Measurements from ENCODE around the gene SNAP29.

The SNAP29 gene

GRCh38 chr22:20863366-20863765, 4.6 kb downstream of the SNAP29 start:
- Histone ChIP-seq H3K27me3 (ENCODE audit: insufficient read depth, low read length) (no peaks in the 10 kb centered on the region), H3K9ac (ENCODE audit: low read length) (no peak overlapping the region), H3K9me3 (ENCODE audit: low read length) (no peaks in the 10 kb centered on the region), H3K4me3 (ENCODE audit: low read depth, low read length, poor library complexity, severe bottlenecking) (no peak overlapping the region), H4K20me1 (ENCODE audit: insufficient read depth, low read length) (no peaks in the 10 kb centered on the region), H3F3A (ENCODE audit: insufficient read depth, low read length) (no peaks in the 10 kb centered on the region), H3K9me2 (ENCODE audit: low read depth, low read length) (no peaks in the 10 kb centered on the region), H3K4me1 (ENCODE audit: insufficient read depth, low read length, severe bottlenecking) (peaks cover 33% of the 10 kb centered on the region), H3K27ac (ENCODE audit: low read depth, low read length, poor library complexity, severe bottlenecking) (no peak overlapping the region), H3K36me3 (ENCODE audit: insufficient read depth, low read length) (peaks cover 16% of the 10 kb centered on the region), H2AFZ (ENCODE audit: low read length) (no peak overlapping the region), H3K79me2 (ENCODE audit: insufficient read depth, low read length) (peaks cover 10% of the 10 kb centered on the region; the same call in 1 of the 2 replicates), H3K4me2 (ENCODE audit: low read length) (no peak overlapping the region)
- TF ChIP-seq EZH2 (IDR thresholded peaks at IDR 0.05; ENCODE audit: borderline replicate concordance, low read length), result no peak
- TF ChIP-seq, protein P1, sequence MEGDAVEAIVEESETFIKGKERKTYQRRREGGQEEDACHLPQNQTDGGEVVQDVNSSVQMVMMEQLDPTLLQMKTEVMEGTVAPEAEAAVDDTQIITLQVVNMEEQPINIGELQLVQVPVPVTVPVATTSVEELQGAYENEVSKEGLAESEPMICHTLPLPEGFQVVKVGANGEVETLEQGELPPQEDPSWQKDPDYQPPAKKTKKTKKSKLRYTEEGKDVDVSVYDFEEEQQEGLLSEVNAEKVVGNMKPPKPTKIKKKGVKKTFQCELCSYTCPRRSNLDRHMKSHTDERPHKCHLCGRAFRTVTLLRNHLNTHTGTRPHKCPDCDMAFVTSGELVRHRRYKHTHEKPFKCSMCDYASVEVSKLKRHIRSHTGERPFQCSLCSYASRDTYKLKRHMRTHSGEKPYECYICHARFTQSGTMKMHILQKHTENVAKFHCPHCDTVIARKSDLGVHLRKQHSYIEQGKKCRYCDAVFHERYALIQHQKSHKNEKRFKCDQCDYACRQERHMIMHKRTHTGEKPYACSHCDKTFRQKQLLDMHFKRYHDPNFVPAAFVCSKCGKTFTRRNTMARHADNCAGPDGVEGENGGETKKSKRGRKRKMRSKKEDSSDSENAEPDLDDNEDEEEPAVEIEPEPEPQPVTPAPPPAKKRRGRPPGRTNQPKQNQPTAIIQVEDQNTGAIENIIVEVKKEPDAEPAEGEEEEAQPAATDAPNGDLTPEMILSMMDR (IDR thresholded peaks at IDR 0.05; ENCODE audit: low read length), result no peak

- Histone ChIP-seq H3K79me2 (ENCODE audit: insufficient read depth, low read length) (peaks cover 7% of the 10 kb centered on the region; the same call in 1 of the 2 replicates), H3K4me1 (ENCODE audit: insufficient read depth, low read length, severe bottlenecking) (peaks cover 32% of the 10 kb centered on the region), H3K9ac (ENCODE audit: low read length) (no peak overlapping the region), H3K9me2 (ENCODE audit: low read depth, low read length) (no peaks in the 10 kb centered on the region), H3K27me3 (ENCODE audit: insufficient read depth, low read length) (no peaks in the 10 kb centered on the region), H3K4me2 (ENCODE audit: low read length) (no peak overlapping the region), H3K27ac (ENCODE audit: low read depth, low read length, poor library complexity, severe bottlenecking) (no peak overlapping the region), H4K20me1 (ENCODE audit: insufficient read depth, low read length) (no peaks in the 10 kb centered on the region), H3K36me3 (ENCODE audit: insufficient read depth, low read length) (peaks cover 16% of the 10 kb centered on the region), H3K9me3 (ENCODE audit: low read length) (no peaks in the 10 kb centered on the region), H3K4me3 (ENCODE audit: low read depth, low read length, poor library complexity, severe bottlenecking) (no peak overlapping the region), H3F3A (ENCODE audit: insufficient read depth, low read length) (no peaks in the 10 kb centered on the region), H2AFZ (ENCODE audit: low read length) (no peak overlapping the region)
- no peak for TF ChIP-seq EZH2 (IDR thresholded peaks at IDR 0.05; ENCODE audit: borderline replicate concordance, low read length)
- TF ChIP-seq, protein P1 (IDR thresholded peaks at IDR 0.05; ENCODE audit: low read length), result no peak
Observed at GRCh38 chr22:20864186-20864908, 5.5 kb downstream of the SNAP29 start.

GRCh38 chr22:20865331-20865730, 6.5 kb downstream of the SNAP29 start:
- TF ChIP-seq EZH2 (IDR thresholded peaks at IDR 0.05; ENCODE audit: borderline replicate concordance, low read length), result no peak
- TF ChIP-seq, protein P1 (IDR thresholded peaks at IDR 0.05; ENCODE audit: low read length), result no peak
- no peaks in the 10 kb centered on the region for H4K20me1 ChIP-seq (ENCODE audit: insufficient read depth, low read length)
- peaks cover 22% of the 10 kb centered on the region for H3K4me1 ChIP-seq (ENCODE audit: insufficient read depth, low read length, severe bottlenecking)
- H3F3A ChIP-seq (ENCODE audit: insufficient read depth, low read length), result no peaks in the 10 kb centered on the region
- H2AFZ ChIP-seq (ENCODE audit: low read length), result no peak overlapping the region
- no peaks in the 10 kb centered on the region for H3K9me2 ChIP-seq (ENCODE audit: low read depth, low read length)
- H3K36me3 ChIP-seq (ENCODE audit: insufficient read depth, low read length), result peaks cover 21% of the 10 kb centered on the region
- H3K9ac ChIP-seq (ENCODE audit: low read length), result no peak overlapping the region
- no peak overlapping the region for H3K4me3 ChIP-seq (ENCODE audit: low read depth, low read length, poor library complexity, severe bottlenecking)
- H3K27me3 ChIP-seq (ENCODE audit: insufficient read depth, low read length), result no peaks in the 10 kb centered on the region
- H3K27ac ChIP-seq (ENCODE audit: low read depth, low read length, poor library complexity, severe bottlenecking), result no peak overlapping the region
- H3K9me3 ChIP-seq (ENCODE audit: low read length), result no peaks in the 10 kb centered on the region
- H3K4me2 ChIP-seq (ENCODE audit: low read length), result no peak overlapping the region
- H3K79me2 ChIP-seq (ENCODE audit: insufficient read depth, low read length), result no peaks in the 10 kb centered on the region

All from OCI-LY1 (cell line).